22Rv1 (cell line): ENCODE measurements around the gene UNC13C.

ENCODE experiments used
- ZFX ChIP-seq: fragments of 450-650 bp; IDR thresholded peaks from 2 replicates; pipeline ENCODE4 v1.6.1; 2017; ENCODE audit warnings: antibody characterized with exemption, borderline replicate concordance
- TF ChIP-seq, protein P1 (sequence below): fragments of 450-650 bp; IDR thresholded peaks from 2 replicates; pipeline ENCODE4 v1.5.1; 2017; ENCODE audit warnings: mild to moderate bottlenecking

DNA sequence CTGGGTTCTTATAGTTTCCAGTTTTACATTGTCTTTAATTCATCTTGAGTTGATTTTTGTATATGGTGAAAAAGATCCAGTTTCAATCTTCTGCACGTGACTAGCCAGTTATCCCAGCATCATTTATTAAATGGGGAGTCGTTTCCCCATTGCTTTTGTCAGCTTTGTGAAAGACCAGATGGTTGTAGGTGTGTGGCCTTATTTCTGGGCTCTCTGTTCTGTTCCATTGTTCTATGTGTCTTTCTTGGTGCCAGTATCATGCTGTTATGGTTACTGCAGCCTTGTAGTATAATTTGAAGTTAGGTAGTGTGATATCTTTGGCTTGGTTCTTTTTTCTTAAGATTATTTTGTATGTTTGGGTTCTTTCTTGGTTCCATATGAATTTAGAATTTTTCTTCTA is 432.2 kb downstream of the UNC13C start:
- TF ChIP-seq, protein P1, sequence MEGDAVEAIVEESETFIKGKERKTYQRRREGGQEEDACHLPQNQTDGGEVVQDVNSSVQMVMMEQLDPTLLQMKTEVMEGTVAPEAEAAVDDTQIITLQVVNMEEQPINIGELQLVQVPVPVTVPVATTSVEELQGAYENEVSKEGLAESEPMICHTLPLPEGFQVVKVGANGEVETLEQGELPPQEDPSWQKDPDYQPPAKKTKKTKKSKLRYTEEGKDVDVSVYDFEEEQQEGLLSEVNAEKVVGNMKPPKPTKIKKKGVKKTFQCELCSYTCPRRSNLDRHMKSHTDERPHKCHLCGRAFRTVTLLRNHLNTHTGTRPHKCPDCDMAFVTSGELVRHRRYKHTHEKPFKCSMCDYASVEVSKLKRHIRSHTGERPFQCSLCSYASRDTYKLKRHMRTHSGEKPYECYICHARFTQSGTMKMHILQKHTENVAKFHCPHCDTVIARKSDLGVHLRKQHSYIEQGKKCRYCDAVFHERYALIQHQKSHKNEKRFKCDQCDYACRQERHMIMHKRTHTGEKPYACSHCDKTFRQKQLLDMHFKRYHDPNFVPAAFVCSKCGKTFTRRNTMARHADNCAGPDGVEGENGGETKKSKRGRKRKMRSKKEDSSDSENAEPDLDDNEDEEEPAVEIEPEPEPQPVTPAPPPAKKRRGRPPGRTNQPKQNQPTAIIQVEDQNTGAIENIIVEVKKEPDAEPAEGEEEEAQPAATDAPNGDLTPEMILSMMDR: no peak
- TF ChIP-seq ZFX: no peak
